HG03064 (cell line): ENCODE results near the gene PTCSC3.
"Not testable (repeated sequence)": the region's sequence is repeated elsewhere in the genome, so short reads cannot be mapped to it uniquely, and the experiment has no call there.

Experiments
- ATAC-seq: cut with Tn5 transposase; IDR thresholded peaks from one replicate; pipeline ENCODE4 v1.9.1; 2021; ENCODE audit warnings: low read depth; ENCODE audit not compliant: unreplicated experiment

Gene PTCSC3

DNA sequence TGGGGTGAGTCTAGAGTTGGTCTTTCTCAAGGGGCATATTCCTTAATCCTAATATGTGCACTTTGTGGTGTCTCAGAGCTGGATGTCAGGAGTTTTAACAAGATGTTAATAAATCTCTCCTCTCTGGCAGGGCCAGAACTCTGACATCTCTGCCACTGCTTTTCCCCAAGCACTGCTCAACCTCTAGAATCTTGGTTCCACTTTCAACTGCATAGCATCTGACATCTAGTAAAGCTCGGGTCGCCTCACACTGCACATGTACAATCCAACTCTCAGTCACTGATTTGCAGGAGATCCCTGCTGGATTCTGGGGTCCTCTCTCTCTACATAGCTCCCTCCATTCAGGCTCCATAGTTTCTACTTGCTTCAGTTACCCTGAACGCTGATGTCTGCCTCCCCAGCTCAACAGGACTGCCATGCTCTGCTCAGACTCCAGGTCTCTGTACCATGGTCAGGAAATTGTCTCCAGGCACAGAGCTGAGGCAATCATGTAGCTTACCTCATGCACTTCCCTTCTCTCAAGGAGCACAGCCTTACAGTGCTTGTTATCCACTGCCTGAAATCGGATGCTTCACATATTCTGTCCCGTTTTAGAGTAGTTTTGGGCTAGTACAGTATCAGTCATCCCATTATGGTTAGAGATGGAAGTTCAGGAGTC lies 1.6 kb downstream of the PTCSC3 start:
- no peak for ATAC-seq

DNA sequence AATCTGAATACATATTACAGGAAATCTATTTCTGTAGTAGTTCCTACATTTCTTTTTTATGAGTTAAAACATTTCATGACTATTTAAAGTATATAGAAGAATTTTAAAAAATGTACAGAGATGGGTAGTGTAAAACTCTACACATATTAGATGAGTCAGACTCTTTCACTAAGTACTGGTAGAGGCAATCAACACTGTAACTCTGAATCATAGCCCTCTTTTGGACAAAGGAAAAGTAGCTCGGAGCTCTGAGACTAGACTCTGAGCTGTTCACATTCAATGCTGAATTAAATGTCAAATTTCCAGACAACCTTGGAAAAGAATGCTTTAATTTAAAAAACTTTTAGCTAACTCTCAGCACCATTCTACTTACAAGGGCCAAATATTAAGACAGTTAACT lies 3.4 kb downstream of the PTCSC3 start:
- no peak for ATAC-seq

DNA sequence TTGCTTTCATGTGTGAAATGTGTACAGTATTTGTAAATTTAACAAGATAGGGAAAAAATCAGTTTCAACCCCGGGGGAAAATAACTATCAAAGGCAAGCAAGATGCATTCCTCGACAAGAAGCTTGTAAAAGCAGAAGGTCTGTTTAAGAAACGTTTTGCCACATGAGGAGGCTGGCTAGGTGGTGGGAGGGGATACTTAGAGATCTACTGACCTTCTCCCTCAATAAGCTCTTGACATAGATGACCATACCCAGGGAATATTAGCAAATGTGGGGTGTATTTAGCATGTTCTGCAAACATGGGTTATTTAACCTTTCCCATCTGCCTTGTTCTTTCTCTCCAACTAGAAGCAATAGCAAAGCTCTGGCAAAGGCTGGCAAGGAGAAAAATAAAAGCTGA lies 4.9 kb downstream of the PTCSC3 start:
- no peak for ATAC-seq

- no peak for ATAC-seq
Measured at GRCh38 chr14:36167431-36167830, 9.1 kb downstream of the PTCSC3 start.

DNA sequence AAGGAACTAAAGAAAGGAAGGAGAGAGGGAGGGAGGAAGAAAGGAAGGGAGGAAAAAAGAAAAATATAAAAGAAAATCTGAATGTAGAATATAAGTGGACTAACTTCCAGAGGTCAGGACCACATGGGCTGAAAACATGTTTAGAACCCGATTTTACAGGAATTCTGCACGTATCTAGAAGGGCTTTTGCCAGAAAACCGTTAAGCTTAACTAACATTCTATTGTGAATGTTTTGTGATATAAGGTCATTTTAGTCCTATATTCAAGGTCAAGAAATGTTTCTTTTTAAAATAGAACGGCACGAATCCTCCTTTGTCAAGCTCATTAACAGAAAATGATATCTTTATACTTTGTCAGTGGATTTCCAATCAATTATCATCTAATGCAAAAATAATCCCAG lies 13.1 kb downstream of the PTCSC3 start:
- no peak for ATAC-seq

DNA sequence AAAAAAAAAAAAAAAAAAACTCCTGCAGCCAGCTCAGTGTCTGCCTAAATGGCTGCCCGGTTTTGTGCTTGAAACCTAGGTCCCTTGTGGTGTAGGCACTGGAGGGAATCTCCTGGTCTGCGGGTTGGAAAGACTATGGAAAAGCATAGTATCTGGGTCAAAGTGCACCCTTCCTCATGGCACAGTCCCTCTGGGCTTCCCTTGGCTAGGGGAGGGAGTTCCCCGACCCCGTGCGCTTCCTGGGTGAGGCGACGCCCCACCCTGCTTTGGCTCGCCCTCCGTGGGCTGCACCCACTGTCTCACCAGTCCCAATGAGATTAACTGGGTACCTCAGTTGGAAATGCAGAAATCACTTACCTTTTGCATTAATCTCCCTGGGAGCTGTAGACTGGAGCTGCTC lies 14.3 kb downstream of the PTCSC3 start:
- no peak for ATAC-seq

DNA sequence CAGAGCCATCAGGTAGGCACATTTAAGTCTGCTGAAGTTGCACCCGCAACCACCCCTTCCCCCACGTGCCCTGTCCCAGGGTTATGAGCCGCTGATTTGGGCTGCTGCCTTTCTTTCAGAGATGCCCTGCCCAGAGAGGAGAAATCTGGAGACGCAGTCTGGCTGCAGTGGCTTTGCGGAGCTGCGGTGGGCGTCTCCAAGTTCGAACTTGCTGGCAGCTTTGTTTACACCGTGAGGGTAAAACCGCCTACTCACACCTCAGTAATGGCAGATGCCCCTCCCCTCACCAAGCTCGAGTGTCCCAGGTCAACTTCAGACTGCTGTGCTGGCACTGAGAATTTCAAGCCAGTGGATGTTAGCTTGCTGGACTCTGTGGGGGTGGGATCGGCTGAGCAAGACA lies 14.7 kb downstream of the PTCSC3 start:
- ATAC-seq, result no peak

DNA sequence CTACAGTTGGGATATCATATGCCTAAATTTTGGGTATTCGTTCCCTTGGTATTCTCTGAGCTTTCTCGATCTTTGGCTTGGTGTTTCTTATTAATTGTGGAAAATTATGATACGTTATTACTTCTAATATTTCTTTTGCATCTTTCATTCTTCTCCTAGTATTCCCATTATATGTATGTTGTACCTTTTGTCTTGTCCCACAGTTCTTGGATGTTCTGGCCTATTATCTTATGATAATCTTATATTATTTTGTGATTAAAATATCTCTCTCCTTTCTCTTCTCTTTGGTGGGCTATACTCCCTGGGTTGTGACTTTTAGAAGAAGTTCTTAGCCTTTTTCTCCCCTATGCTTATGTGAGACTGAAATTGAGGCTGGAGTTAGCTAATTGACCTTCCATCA lies 25.2 kb downstream of the PTCSC3 start:
- ATAC-seq, result no peak

DNA sequence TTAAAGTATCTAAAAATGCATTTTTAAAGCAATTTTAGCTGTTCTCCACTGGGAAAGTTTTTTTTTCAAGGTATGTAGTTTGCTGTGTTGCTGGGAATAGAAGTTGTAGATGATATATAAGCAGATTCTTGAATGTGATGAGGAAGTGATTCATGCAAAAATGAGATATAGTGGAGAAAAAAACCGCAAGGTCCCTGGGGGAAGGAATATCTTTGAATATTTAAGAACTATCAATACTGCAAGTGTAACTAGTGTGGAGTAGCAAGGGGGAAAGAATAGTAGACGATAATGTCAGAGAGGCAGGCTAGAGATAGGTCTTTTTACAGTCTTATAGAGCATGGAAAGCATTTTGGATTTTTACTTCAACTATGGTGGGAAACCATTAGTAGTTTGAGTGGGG lies 42.5 kb downstream of the PTCSC3 start:
- ATAC-seq, result no peak

GRCh38 chr14:36132826-36133225 lies 43.7 kb downstream of the PTCSC3 start:
- ATAC-seq, result no peak

- no peak for ATAC-seq
Measured at GRCh38 chr14:36130186-36130585, 46.3 kb downstream of the PTCSC3 start.

DNA sequence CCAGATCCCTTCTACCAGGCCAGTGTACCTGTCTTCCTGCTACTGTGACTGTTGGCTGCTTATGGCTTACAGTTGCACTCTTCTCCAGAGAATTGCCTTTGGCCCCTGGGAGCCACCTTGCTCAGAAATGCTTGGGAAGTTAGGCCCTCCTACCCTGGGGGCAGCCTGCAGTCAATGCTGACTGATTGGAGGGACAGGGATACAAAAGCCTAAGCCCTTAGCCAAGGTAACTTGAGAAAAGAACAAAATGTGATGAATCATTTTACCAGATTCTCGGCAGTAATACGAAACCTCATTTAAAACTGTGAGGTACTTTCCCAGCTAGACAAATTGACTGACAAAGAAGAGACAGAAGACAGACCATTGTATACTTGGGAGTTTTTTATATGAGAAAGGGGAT lies 47.3 kb downstream of the PTCSC3 start:
- ATAC-seq, result no peak

DNA sequence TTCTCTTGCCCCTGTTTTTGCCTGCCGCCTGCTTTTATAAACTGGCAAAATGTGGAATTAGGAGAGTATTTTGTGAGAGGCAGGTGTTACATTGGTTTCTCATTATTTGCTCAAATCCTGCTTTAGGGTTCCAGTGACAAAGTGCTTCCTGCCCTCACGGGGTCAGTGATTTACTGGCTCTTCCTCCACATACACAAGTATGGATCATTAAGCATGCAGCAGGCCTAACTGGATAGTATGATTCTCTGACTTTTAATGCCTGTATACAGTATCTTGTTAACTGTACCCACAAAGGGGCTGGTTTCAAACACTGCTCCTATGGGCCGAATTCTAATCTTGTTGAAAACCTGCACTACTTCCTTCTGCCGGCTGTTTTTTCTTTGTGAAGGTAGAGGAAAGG lies 63.2 kb downstream of the PTCSC3 start:
- no peak for ATAC-seq

DNA sequence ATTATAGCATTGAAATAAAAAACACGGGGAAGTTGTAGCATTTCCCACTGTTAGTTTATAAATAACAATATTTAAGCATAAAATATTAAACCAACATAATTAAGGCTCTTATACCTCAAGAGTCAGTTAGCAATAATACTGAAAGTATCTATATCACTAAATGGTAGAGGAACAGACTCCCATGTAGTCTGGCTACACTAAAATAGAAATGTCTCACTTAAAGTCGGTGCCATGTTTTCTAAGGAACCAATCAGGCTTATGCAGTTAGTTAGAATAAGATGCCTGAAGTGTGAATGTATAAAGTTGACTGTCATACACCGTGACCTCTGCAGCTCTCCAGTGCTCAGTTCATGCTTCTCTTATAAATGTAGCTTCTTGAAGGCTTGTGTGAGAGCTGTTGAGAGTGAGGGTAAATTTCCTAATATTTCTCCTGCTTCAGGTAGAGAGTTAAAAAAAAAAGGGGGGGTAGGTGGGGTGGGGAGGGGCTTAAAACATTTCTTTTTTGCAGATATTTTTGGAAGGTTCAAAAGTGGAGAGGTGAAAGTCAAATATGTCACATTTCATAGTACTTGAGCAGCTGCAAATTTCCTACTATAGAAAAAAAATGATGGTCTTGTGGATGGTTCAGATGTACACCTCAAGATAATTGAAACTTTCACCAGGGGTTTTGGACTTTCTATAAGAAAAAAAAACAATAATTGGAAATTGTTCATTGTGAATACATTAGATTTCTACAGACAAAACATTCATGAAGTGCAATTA lies 64.5 kb downstream of the PTCSC3 start:
- ATAC-seq, result no peak

- no peak for ATAC-seq
Measured at GRCh38 chr14:36105401-36105800, 71.1 kb downstream of the PTCSC3 start.

DNA sequence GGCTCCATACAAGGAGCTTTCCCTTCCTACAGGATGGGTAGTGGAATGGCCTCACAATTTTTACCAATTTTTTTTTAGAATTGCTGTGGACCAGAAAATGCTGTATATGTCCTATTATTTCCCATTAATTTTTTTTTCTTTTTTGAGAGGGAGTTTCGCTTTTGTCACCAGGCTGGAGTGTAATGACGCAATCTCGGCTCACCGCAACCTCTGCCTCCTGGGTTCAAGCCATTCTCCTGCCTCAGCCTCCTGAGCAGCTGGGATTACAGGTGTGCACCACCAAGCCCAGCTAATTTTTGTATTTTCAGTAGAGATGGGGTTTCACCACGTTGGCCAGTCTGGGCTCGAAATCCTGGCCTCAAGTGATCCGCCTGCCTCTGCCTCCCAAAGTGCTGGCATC lies 72.3 kb downstream of the PTCSC3 start:
- ATAC-seq, result not testable (repeated sequence)

DNA sequence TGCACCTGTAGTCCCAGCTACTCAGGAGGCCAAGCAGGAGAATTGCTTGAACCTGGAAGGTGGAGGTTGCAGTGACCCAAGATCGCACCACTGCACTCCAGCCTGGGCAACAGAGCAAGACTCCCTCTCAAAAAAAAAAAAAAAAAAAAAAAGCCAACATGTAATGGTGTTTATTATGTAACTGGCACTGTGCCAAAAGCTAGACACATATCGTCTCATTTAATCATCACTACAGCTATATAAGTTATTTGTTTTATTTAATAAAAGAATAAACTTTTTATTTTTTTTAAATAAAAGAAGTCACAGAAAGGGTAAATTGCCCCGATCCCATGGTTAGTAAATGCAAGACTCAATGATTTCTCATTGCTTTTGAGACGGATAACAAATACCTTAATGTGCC lies 76.9 kb downstream of the PTCSC3 start:
- no peak for ATAC-seq

- no peak for ATAC-seq
Measured at GRCh38 chr14:36097356-36097755, 79.2 kb downstream of the PTCSC3 start.

- no peak for ATAC-seq
Measured at GRCh38 chr14:36096090-36096489, 80.4 kb downstream of the PTCSC3 start.

DNA sequence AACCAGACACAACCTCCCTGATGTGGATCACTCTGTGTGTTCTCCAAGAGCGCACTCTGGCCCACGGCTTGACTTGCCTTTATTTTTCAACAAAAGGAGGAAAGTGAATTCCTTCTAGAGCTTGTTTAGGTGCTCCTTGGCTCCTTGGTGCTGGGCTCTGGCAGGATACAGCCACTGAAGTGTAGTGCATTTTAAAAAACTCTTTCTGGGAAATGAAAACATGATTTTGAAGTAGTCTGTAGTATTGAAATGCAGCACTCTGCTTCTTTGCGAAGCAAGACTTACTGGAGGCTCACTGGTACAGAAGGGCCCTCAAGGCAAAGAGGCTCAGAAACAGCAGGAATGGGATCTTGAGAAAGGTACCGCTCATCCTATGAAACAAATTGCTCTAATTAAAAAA lies 81.6 kb downstream of the PTCSC3 start:
- ATAC-seq, result no peak

DNA sequence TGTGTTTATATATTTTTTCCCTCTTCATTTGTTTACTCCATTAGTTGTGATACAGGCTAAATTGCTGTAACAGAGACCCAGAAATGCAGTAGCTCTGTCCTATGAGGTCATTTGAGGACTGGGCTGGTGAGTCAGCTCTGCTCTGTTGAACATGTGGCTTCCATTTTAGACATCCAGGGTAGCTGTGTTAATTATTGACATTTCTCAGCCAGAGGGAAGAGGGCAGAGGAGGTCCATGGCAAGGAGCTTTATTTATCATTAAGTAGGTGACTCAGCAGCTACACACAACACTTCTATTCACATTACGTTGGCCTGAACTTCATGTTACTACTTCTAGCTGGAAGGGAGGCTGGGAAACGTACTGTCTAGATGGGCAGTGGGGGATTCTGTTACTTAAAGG lies 85.4 kb downstream of the PTCSC3 start:
- ATAC-seq, result no peak

DNA sequence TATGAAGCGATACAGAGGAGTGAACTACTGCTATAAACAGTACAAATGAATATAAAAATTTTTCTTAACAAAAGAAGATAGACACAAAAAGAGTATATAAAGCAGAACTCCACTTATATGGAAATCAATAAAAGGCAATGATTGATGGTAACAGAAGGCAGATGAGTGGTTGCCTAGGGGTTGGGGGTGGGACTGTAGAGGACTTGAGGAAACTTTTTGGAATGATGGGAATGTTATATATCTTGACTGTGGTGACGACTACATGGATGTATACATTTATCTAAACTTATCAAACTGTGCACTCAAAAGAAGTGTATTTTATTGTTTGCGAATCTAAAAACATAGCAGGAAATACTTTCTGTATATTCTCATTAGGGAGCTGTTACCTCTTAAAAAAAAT lies 89.1 kb downstream of the PTCSC3 start:
- no peak for ATAC-seq
